Measurements from ENCODE around the gene KRTAP5-8. TPM values are rescaled to one million over a fixed set of nuclear protein-coding genes. Genes with fewer than 3 reads are reported as not detected.

KRTAP5-8 gene, protein sequence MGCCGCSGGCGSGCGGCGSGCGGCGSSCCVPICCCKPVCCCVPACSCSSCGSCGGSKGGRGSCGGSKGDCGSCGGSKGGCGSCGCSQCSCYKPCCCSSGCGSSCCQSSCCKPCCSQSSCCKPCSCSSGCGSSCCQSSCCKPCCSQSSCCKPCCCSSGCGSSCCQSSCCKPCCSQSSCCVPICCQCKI
- total RNA-seq (2014; rRNA removed; shearing (Covaris generic)): not detected in 2 replicates

DNA sequence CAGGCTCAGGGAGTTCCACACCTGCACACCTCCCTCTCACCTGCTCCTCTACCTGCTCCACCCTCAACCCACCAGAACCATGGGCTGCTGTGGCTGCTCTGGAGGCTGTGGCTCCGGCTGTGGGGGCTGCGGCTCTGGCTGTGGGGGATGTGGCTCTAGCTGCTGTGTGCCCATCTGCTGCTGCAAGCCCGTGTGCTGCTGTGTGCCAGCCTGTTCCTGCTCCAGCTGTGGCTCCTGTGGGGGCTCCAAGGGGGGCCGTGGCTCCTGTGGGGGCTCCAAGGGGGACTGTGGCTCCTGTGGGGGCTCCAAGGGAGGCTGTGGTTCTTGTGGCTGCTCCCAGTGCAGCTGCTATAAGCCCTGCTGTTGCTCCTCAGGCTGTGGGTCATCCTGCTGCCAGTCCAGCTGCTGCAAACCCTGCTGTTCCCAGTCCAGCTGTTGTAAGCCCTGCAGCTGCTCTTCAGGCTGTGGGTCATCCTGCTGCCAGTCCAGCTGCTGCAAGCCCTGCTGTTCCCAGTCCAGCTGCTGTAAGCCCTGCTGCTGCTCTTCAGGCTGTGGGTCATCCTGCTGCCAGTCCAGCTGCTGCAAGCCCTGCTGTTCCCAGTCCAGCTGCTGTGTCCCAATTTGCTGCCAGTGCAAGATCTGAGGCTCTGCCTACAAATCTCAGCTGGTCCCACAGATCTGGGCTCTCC, at the start of gene KRTAP5-8:
TSS of gene KRTAP5-8 (plus strand) at position 49 of the 689 bp plus-strand sequence. CDS start at position 80, 31 bp downstream.

DNA sequence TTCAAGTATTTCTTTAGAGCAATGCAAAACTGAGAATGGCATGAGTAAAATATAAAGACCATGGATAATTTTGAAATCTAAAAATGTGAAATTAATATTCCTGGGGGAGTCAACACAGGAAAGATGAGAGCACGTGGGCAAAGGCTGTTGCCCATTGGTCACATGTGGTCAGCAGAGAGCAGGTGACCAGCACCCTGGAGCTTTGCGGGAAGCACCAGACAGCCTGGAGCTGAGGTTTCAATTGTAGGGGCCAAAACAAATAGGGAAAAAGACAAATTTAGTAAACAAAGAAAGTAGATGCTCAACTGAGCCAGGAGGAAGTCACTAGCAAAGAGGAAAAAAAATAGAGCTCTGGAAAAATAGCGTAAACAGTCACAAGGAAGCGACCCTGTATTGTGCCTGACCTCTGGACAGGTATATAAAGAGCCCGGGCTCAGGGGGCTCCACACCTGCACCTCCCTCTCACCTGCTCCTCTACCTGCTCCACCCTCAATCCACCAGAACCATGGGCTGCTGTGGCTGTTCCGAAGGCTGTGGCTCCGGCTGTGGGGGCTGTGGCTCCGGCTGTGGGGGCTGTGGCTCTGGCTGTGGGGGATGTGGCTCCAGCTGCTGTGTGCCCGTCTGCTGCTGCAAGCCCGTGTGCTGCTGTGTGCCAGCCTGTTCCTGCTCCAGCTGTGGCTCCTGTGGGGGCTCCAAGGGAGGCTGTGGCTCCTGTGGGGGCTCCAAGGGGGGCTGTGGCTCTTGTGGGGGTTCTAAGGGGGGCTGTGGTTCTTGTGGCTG, 10.8 kb upstream of the KRTAP5-8 start, which contains the start of gene KRTAP5-7:
TSS of gene KRTAP5-7 (plus strand) at position 472 of the 780 bp plus-strand sequence. CDS start at position 506, 34 bp downstream.

DNA sequence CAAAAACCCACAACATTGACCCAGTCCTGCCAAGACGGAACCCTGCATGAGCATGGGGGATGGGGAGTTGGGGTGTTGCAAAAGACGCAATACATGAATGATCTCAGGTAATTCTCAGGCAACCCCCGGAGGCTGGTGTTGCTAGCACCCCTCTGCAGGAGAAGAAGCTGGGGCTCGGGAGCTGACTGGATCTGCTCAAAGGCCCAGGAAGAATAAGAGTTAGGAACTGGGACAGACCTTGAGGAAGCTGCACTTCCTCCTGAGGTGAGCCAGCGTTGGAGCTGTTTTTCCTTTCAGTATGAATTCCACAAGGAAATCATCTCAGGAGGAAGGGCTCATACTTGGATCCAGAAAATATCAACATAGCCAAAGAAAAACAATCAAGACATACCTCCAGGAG, 10.3 kb downstream of the KRTAP5-8 start, which contains the start of gene KRTAP5-9:
TSS of gene KRTAP5-9 (plus strand) at position 301 of the 400 bp plus-strand sequence. CDS start 238 bp downstream, outside the sequence.

DNA sequence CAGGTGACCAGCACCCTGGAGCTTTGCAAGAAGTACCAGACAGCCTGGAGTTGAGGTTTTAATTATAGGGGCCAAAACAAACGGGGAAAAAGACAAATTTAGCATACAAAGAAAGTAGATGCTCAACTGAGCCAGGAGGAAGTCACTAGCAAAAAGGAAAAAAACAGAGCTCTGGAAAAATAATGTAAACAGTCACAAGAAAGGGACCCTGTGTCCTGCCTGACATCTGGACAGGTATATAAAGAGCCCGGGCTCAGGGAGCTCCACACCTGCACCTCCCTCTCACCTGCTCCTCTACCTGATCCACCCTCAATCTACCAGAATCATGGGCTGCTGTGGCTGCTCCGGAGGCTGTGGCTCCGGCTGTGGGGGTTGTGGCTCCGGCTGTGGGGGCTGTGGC, 27.4 kb downstream of the KRTAP5-8 start, which contains the start of gene KRTAP5-10:
TSS of gene KRTAP5-10 (plus strand) at position 301 of the 400 bp plus-strand sequence. CDS start at position 326, 25 bp downstream.

DNA sequence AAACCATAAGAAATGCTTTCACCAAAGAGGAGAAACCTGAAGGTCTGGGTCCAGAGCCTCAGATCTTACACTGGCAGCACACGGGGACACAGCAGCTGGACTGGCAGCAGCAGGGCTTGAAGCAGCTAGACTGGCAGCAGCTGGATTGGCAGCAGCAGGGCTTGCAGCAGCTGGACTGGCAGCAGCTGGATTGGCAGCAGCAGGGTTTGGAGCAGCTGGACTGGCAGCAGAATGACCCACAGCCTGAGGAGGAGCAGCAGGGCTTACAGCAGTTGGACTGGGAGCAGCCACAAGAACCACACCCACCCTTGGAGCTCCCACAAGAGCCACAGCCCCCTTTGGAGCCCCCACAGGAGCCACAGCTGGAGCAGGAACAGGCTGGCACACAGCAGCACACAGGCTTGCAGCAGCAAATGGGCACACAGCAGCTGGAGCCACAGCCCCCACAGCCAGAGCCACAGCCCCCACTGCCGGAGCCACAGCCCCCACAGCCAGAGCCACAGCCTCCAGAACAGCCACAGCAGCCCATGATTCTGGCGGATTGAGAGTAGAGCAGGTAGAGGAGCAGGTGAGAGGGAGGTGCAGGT, 44.6 kb downstream of the KRTAP5-8 start, which contains the start of gene KRTAP5-11:
TSS of gene KRTAP5-11 (minus strand) at position 567 of the 587 bp plus-strand sequence. CDS start at position 529, 38 bp downstream.

Small RNAs within 50 kb of the gene (small RNA-seq; reads per million reads assigned to genes)
- gene AP000867.1 (not detected), gene KRTAP5-14P (not detected)

Other genes with a start within 250 kb of the KRTAP5-8 start
- gene DHCR7, start 89.6 kb upstream of the KRTAP5-8 start, total RNA-seq (2014; rRNA removed; shearing (Covaris generic)): 32.2 and 39.5 TPM in 2 replicates
- 40.4 and 44.0 TPM in 2 replicates for gene NADSYN1, start 84.8 kb upstream of the KRTAP5-8 start, total RNA-seq (2014; rRNA removed; shearing (Covaris generic))
- gene KRTAP5-7, start 10.8 kb upstream of the KRTAP5-8 start, total RNA-seq (2014; rRNA removed; shearing (Covaris generic)): not detected in 2 replicates
- not detected in 2 replicates for gene KRTAP5-9, start 10.4 kb downstream of the KRTAP5-8 start, total RNA-seq (2014; rRNA removed; shearing (Covaris generic))
- not detected in 2 replicates for gene KRTAP5-10, start 27.5 kb downstream of the KRTAP5-8 start, total RNA-seq (2014; rRNA removed; shearing (Covaris generic))
- not detected in 2 replicates for gene KRTAP5-11, start 44.9 kb downstream of the KRTAP5-8 start, total RNA-seq (2014; rRNA removed; shearing (Covaris generic))